ENCODE data around the gene ZFAND3. TPM values are rescaled to one million over a fixed set of nuclear protein-coding genes. Genes with fewer than 3 reads are reported as not detected.

ZFAND3 gene
- total and polyA plus RNA-seq, 9 donors = 16.6 to 220 (median 51.9) TPM

GRCh38 chr6:37865504-37865903 is 46.0 kb downstream of the ZFAND3 start:
- TF ChIP-seq POLR2A (IDR thresholded peaks at IDR 0.05) (no peak), EP300 (IDR thresholded peaks at IDR 0.05) (no peak), CTCF (IDR thresholded peaks at IDR 0.05) (no peak)
- no peak for DNase-seq
- no peak overlapping the region for H3K4me3 ChIP-seq
- no peaks in the 10 kb centered on the region for H3K36me3 ChIP-seq
- no peaks in the 10 kb centered on the region for H3K9me3 ChIP-seq
- no peak overlapping the region for H3K27ac ChIP-seq
- H3K27me3 ChIP-seq = no peaks in the 10 kb centered on the region
- H3K4me1 ChIP-seq (ENCODE audit: insufficient read depth) = peaks cover 7% of the 10 kb centered on the region
- intact Hi-C loops (cut with DNase I) = loop anchor here in 1 of 4 donors (10.0 kb wide), 1 partner anchor 51 kb away; the partner anchor contains the start of gene ZFAND3
- WGBS, 3 donors = 93 to 94% (median 93%) methylated on average over 5 of the region's 5 CpGs

GRCh38 chr6:37866590-37867507 is 47.3 kb downstream of the ZFAND3 start:
- no peaks in the 10 kb centered on the region for H3K9me3 ChIP-seq
- H3K27ac ChIP-seq = no peak overlapping the region
- intact Hi-C loops (cut with DNase I) = loop anchor here in 1 of 4 donors (10.0 kb wide), 1 partner anchor 52 kb away; the partner anchor contains the start of gene ZFAND3
- TF ChIP-seq EP300 (IDR thresholded peaks at IDR 0.05) = no peak
- no peak for TF ChIP-seq CTCF (IDR thresholded peaks at IDR 0.05)
- no peak for TF ChIP-seq POLR2A (IDR thresholded peaks at IDR 0.05)
- H3K27me3 ChIP-seq = no peaks in the 10 kb centered on the region
- no peak for DNase-seq
- no peak overlapping the region for H3K4me3 ChIP-seq
- WGBS, 3 donors = 78 to 88% (median 84%) methylated on average over 6 of the region's 6 CpGs
- H3K4me1 ChIP-seq (ENCODE audit: insufficient read depth) = peaks cover 7% of the 10 kb centered on the region
- no peaks in the 10 kb centered on the region for H3K36me3 ChIP-seq

GRCh38 chr6:37867756-37868446 is 48.4 kb downstream of the ZFAND3 start:
- Histone ChIP-seq H3K27ac (no peak overlapping the region), H3K9me3 (no peaks in the 10 kb centered on the region), H3K4me3 (no peak overlapping the region), H3K36me3 (no peaks in the 10 kb centered on the region), H3K4me1 (ENCODE audit: insufficient read depth) (peaks cover 4% of the 10 kb centered on the region), H3K27me3 (no peaks in the 10 kb centered on the region)
- TF ChIP-seq POLR2A (IDR thresholded peaks at IDR 0.05) = no peak
- no peak for TF ChIP-seq EP300 (IDR thresholded peaks at IDR 0.05)
- TF ChIP-seq CTCF (IDR thresholded peaks at IDR 0.05) = no peak
- intact Hi-C loops (cut with DNase I) = loop anchor here in 1 of 4 donors (10.0 kb wide), 1 partner anchor 53 kb away; the partner anchor contains the start of gene ZFAND3
- DNase-seq = no peak
- WGBS, 3 donors = 76 to 89% (median 76%) methylated on average over 1 of the region's 1 CpG

GRCh38 chr6:37868447-37868825 is 48.9 kb downstream of the ZFAND3 start:
- no peaks in the 10 kb centered on the region for H3K9me3 ChIP-seq
- no peak for TF ChIP-seq EP300 (IDR thresholded peaks at IDR 0.05)
- TF ChIP-seq POLR2A (IDR thresholded peaks at IDR 0.05) = no peak
- no peak for TF ChIP-seq CTCF (IDR thresholded peaks at IDR 0.05)
- intact Hi-C loops (cut with DNase I) = loop anchor here in 1 of 4 donors (10.0 kb wide), 1 partner anchor 54 kb away; the partner anchor contains the start of gene ZFAND3
- no peak overlapping the region for H3K4me3 ChIP-seq
- peaks cover 4% of the 10 kb centered on the region for H3K4me1 ChIP-seq (ENCODE audit: insufficient read depth)
- 34 to 44% (median 38%) methylated on average over 4 of the region's 4 CpGs for WGBS, 3 donors
- no peak overlapping the region for H3K27ac ChIP-seq
- H3K36me3 ChIP-seq = no peaks in the 10 kb centered on the region
- no peaks in the 10 kb centered on the region for H3K27me3 ChIP-seq
- no peak for DNase-seq
